Keratinocyte (primary cell): ENCODE measurements around the gene ADAM12. TPM values are rescaled to one million over a fixed set of nuclear protein-coding genes. Genes with fewer than 3 reads are reported as not detected.

Source experiments
- DNase-seq: peaks from one replicate; pipeline ENCODE4 v3.0.0-alpha.2; 2011; ENCODE audit warnings: low read depth, missing footprints, low spot score
- FAIRE-seq: peaks from 2 replicates; lab custom pipeline; 2011; peaks lifted over from hg19 to GRCh38; lab: Jason Lieb, UNC
- H2AFZ ChIP-seq: 2 replicates; pipeline ENCODE4 v1.6.0; 2012; ENCODE audit warnings: low read length, control low read depth, inconsistent platforms; ENCODE audit not compliant: control insufficient read depth
- H3K27ac ChIP-seq: 2 replicates; pipeline ENCODE4 v1.5.1; 2011; ENCODE audit warnings: low read length; ENCODE audit not compliant: control insufficient read depth, insufficient read depth
- H3K27me3 ChIP-seq: 3 replicates; pipeline ENCODE4 v1.6.0; 2011; ENCODE audit warnings: low read length; ENCODE audit not compliant: control insufficient read depth, insufficient read depth; ENCODE audit errors: extremely low read depth
- H3K36me3 ChIP-seq, 2 experiments: 2 replicates in 1 of 2; 3 replicates in 1 of 2; pipeline ENCODE4 v1.5.1; 2011; ENCODE audit warnings: low read length in 2 of 2, mild to moderate bottlenecking in 1 of 2; ENCODE audit not compliant: control insufficient read depth in 2 of 2, insufficient read depth in 2 of 2; ENCODE audit errors: extremely low read depth in 1 of 2
- H3K4me1 ChIP-seq: 3 replicates; pipeline ENCODE4 v1.5.1; 2011; ENCODE audit warnings: low read length; ENCODE audit not compliant: control insufficient read depth, insufficient read depth; ENCODE audit errors: extremely low read depth
- H3K4me2 ChIP-seq: 3 replicates; pipeline ENCODE4 v1.6.0; 2011; ENCODE audit warnings: low read depth, low read length; ENCODE audit not compliant: control insufficient read depth, insufficient read depth; ENCODE audit errors: extremely low read depth
- H3K4me3 ChIP-seq, 3 experiments: fragments of 200-600 bp in 1 of 3; sonication (generic) in 1 of 3; 2 replicates in 2 of 3; 3 replicates in 1 of 3; pipeline ENCODE4 v1.5.1; 2011 to 2016; ENCODE audit warnings: low read length in 3 of 3, mild to moderate bottlenecking in 3 of 3, control low read depth in 2 of 3, inconsistent platforms in 1 of 3, low read depth in 1 of 3, mixed read lengths in 1 of 3, mixed run types in 1 of 3, moderate library complexity in 1 of 3; ENCODE audit not compliant: control insufficient read depth in 2 of 3, insufficient read depth in 2 of 3; ENCODE audit errors: extremely low read depth in 1 of 3
- H3K79me2 ChIP-seq: 2 replicates; pipeline ENCODE4 v1.6.0; 2012; ENCODE audit warnings: low read length; ENCODE audit not compliant: control insufficient read depth, insufficient read depth
- H3K9ac ChIP-seq: 3 replicates; pipeline ENCODE4 v1.6.0; 2011; ENCODE audit warnings: low read length; ENCODE audit not compliant: control insufficient read depth, insufficient read depth; ENCODE audit errors: extremely low read depth
- H3K9me1 ChIP-seq: 3 replicates; pipeline ENCODE4 v1.6.0; 2011; ENCODE audit warnings: low read length; ENCODE audit not compliant: control insufficient read depth, insufficient read depth; ENCODE audit errors: extremely low read depth
- H3K9me3 ChIP-seq: 2 replicates; pipeline ENCODE4 v1.5.1; 2012; ENCODE audit warnings: low read depth, low read length; ENCODE audit not compliant: control insufficient read depth
- H4K20me1 ChIP-seq: 3 replicates; pipeline ENCODE4 v1.6.0; 2011; ENCODE audit warnings: low read length; ENCODE audit not compliant: control insufficient read depth, insufficient read depth; ENCODE audit errors: extremely low read depth
- CTCF ChIP-seq, 3 experiments: IDR thresholded peaks in 1 of 3; conservative IDR thresholded peaks in 1 of 3; optimal IDR thresholded peaks in 1 of 3; 2 replicates in 2 of 3; 3 replicates in 1 of 3; pipeline versions ENCODE3 to v1.5.1; 2011; ENCODE audit warnings: low read length in 3 of 3, mild to moderate bottlenecking in 3 of 3, moderate library complexity in 2 of 3, control low read depth in 1 of 3, inconsistent platforms in 1 of 3; ENCODE audit not compliant: insufficient read depth in 2 of 3; ENCODE audit errors: extremely low read depth in 1 of 3
- EZH2 ChIP-seq: IDR thresholded peaks from one replicate; pipeline ENCODE4 v1.6.1; 2012; ENCODE audit warnings: inconsistent platforms, mild to moderate bottlenecking, low read length, moderate library complexity
- dilution Hi-C: fragments of 300-500 bp; cut with MboI; formaldehyde crosslinking; loops from one replicate; pipeline ENCODE4 v1.7.0; 2020; ENCODE audit warnings: low sequenced_read_pairs; ENCODE audit not compliant: extremely low pct_ligation_motif_present
- polyA plus RNA-seq, 5 experiments: library from polyadenylated mRNA; depleted of rRNA in 3 of 5; stranded (reverse) in 3 of 5; stranded (forward) in 1 of 5; unstranded in 1 of 5; fragments of >200 nt; gene quantifications; 1 replicate in 1 of 5; 2 replicates in 3 of 5; 3 replicates in 1 of 5; pipeline versions ENCODE4 v1.2.1 to v1.2.3, GENCODE V29; 2011 to 2012; ENCODE audit warnings: missing spikeins in 2 of 5, low read depth in 1 of 5, low replicate concordance in 1 of 5

The ADAM12 gene
- polyA plus RNA-seq, 1 donor (not counting 4 experiments of a cell fraction or from before 2014, with no cell fraction given), result 0.07 TPM

DNA sequence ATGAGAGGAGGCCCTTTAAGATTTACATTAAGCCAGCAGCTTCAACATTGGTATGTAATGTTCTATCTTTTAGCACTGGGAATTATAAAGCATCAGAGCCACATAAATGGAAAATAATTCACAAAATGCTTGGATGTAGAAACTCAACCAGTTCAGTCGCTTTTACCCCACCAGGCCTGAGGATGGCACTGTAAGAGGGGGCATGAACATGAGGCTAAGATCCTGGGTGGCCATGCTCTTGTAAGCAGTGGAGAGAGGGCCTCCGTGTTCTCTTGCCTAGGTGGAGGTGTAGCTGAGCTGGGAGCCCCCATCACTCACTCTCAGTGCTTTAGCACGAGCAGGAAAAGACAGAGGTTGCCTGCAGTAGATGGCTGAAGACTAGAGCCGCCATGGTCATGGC, 253.1 kb downstream of the ADAM12 start:
- Histone ChIP-seq H3K79me2 (no peaks in the 10 kb centered on the region), H3K9me1 (no peaks in the 10 kb centered on the region), H2AFZ (no peak overlapping the region), H3K27ac (no peak overlapping the region), H3K36me3 (no peaks in the 10 kb centered on the region), H4K20me1 (no peaks in the 10 kb centered on the region), H3K4me1 (no peaks in the 10 kb centered on the region), H3K4me2 (no peak overlapping the region), H3K4me3 (no peak overlapping the region), H3K27me3 (no peaks in the 10 kb centered on the region), H3K9me3 (no peaks in the 10 kb centered on the region), H3K9ac (no peak overlapping the region)
- FAIRE-seq, result no peak
- DNase-seq, result no peak
- TF ChIP-seq EZH2 (no peak), CTCF (optimal IDR thresholded peaks at IDR 0.05 in 1 of 3, IDR thresholded peaks at IDR 0.05 in 1 of 3, conservative IDR thresholded peaks at IDR 0.05 in 1 of 3; ENCODE audit: extremely low read depth in 1 of 3, insufficient read depth in 2 of 3, low read length in 3 of 3) (peak in 1 of 3 experiments; percentile 3)
- dilution Hi-C loops, result no loop called here

- no peak overlapping the region for H3K27ac ChIP-seq
- H3K4me3 ChIP-seq, result no peak overlapping the region
- H3K9me3 ChIP-seq, result no peaks in the 10 kb centered on the region
- no peaks in the 10 kb centered on the region for H3K4me1 ChIP-seq
- no peaks in the 10 kb centered on the region for H4K20me1 ChIP-seq
- no peaks in the 10 kb centered on the region for H3K27me3 ChIP-seq
- H3K4me2 ChIP-seq, result no peak overlapping the region
- no peak for TF ChIP-seq EZH2
- no peak for TF ChIP-seq CTCF (optimal IDR thresholded peaks at IDR 0.05 in 1 of 3, IDR thresholded peaks at IDR 0.05 in 1 of 3, conservative IDR thresholded peaks at IDR 0.05 in 1 of 3; ENCODE audit: extremely low read depth in 1 of 3, insufficient read depth in 2 of 3, low read length in 3 of 3)
- dilution Hi-C loops, result no loop called here
- no peak overlapping the region for H2AFZ ChIP-seq
- FAIRE-seq (no peak), DNase-seq (no peak)
- H3K9me1 ChIP-seq, result no peaks in the 10 kb centered on the region
- no peaks in the 10 kb centered on the region for H3K79me2 ChIP-seq
- no peak overlapping the region for H3K9ac ChIP-seq
- H3K36me3 ChIP-seq, result no peaks in the 10 kb centered on the region
These were observed 254.2 kb downstream of the ADAM12 start for GRCh38 chr10:126133906-126134656.
